Osteoblast (primary cell): ENCODE measurements around the gene PUS7L. TPM values are rescaled to one million over a fixed set of nuclear protein-coding genes. Genes with fewer than 3 reads are reported as not detected.

Experiments
- DNase-seq: peaks from one replicate; pipeline ENCODE4 v3.0.0; 2011; ENCODE audit warnings: low spot score, mixed read lengths; ENCODE audit not compliant: insufficient read length; ENCODE audit errors: missing footprints
- H2AFZ ChIP-seq: 2 replicates; pipeline ENCODE4 v1.6.0; 2011; ENCODE audit warnings: mild to moderate bottlenecking, low read length
- H3K27ac ChIP-seq: 2 replicates; pipeline ENCODE4 v1.5.1; 2011; ENCODE audit warnings: mild to moderate bottlenecking, low read depth, low read length, moderate library complexity
- H3K27me3 ChIP-seq: 2 replicates; pipeline ENCODE4 v1.6.0; 2012; ENCODE audit warnings: mild to moderate bottlenecking, control low read depth, inconsistent platforms, low read length, moderate library complexity; ENCODE audit not compliant: insufficient read depth
- H3K36me3 ChIP-seq: 2 replicates; pipeline ENCODE4 v1.5.1; 2011; ENCODE audit warnings: mild to moderate bottlenecking, low read length, control low read depth, moderate library complexity; ENCODE audit not compliant: insufficient read depth
- H3K4me1 ChIP-seq: 2 replicates; pipeline ENCODE4 v1.5.1; 2011; ENCODE audit warnings: mild to moderate bottlenecking, low read length, control low read depth, moderate library complexity; ENCODE audit not compliant: insufficient read depth
- H3K4me2 ChIP-seq: 2 replicates; pipeline ENCODE4 v1.6.0; 2011; ENCODE audit warnings: mild to moderate bottlenecking, low read length; ENCODE audit not compliant: insufficient read depth
- H3K4me3 ChIP-seq: fragments of 200-600 bp; sonication (generic); 3 replicates; pipeline ENCODE4 v1.5.1; 2012; ENCODE audit warnings: mild to moderate bottlenecking, low read length, inconsistent platforms; ENCODE audit not compliant: insufficient read depth
- H3K79me2 ChIP-seq: 2 replicates; pipeline ENCODE4 v1.6.0; 2012; ENCODE audit warnings: mild to moderate bottlenecking, low read length, control low read depth, inconsistent platforms; ENCODE audit not compliant: insufficient read depth
- H3K9me3 ChIP-seq: 2 replicates; pipeline ENCODE4 v1.5.1; 2011; ENCODE audit warnings: low read depth, low read length, control low read depth
- H4K20me1 ChIP-seq: 2 replicates; pipeline ENCODE4 v1.6.0; 2012; ENCODE audit warnings: mild to moderate bottlenecking, low read length, control low read depth; ENCODE audit not compliant: insufficient read depth
- CTCF ChIP-seq: IDR thresholded peaks from 2 replicates; pipeline ENCODE4 v1.5.1; 2011; ENCODE audit warnings: mild to moderate bottlenecking, low read depth, low read length, moderate library complexity; ENCODE audit errors: extremely low read depth
- total RNA-seq: library from RNA; depleted of rRNA; stranded (reverse); fragments of >200 nt; gene quantifications from 2 replicates; pipeline ENCODE4 v1.2.3, GENCODE V29; 2012

Gene PUS7L
- total RNA-seq, 1 donor: 20.6 TPM

GRCh38 chr12:43730283-43730682 is 28.3 kb downstream of the PUS7L start:
- Histone ChIP-seq H3K4me1 (no peaks in the 10 kb centered on the region), H2AFZ (no peak overlapping the region), H3K4me3 (no peak overlapping the region), H3K27me3 (no peaks in the 10 kb centered on the region), H3K27ac (no peak overlapping the region), H3K4me2 (no peak overlapping the region), H3K9me3 (no peaks in the 10 kb centered on the region), H3K79me2 (no peaks in the 10 kb centered on the region), H3K36me3 (peaks cover 53% of the 10 kb centered on the region), H4K20me1 (no peaks in the 10 kb centered on the region)
- no peak for DNase-seq
- no peak for TF ChIP-seq CTCF

GRCh38 chr12:43728698-43729097 is 29.9 kb downstream of the PUS7L start:
- Histone ChIP-seq H3K36me3 (peaks cover 41% of the 10 kb centered on the region), H3K4me1 (no peaks in the 10 kb centered on the region), H3K4me2 (no peak overlapping the region), H3K9me3 (no peaks in the 10 kb centered on the region), H4K20me1 (no peaks in the 10 kb centered on the region), H3K4me3 (no peak overlapping the region), H3K27me3 (no peaks in the 10 kb centered on the region), H3K27ac (no peak overlapping the region), H3K79me2 (no peaks in the 10 kb centered on the region), H2AFZ (no peak overlapping the region)
- no peak for TF ChIP-seq CTCF
- no peak for DNase-seq

- DNase-seq: no peak
- no peak overlapping the region for H3K27ac ChIP-seq
- no peak overlapping the region for H3K4me2 ChIP-seq
These were observed 30.5 kb downstream of the PUS7L start for GRCh38 chr12:43728117-43728516.

GRCh38 chr12:43723134-43723533 is 35.5 kb downstream of the PUS7L start:
- Histone ChIP-seq H3K4me3 (no peak overlapping the region), H3K27ac (no peak overlapping the region), H3K36me3 (peaks cover 11% of the 10 kb centered on the region), H3K9me3 (no peaks in the 10 kb centered on the region), H3K4me2 (no peak overlapping the region), H4K20me1 (no peaks in the 10 kb centered on the region), H3K4me1 (no peaks in the 10 kb centered on the region), H3K79me2 (no peaks in the 10 kb centered on the region), H2AFZ (no peak overlapping the region), H3K27me3 (no peaks in the 10 kb centered on the region)
- TF ChIP-seq CTCF: no peak
- peak; percentile 14 for DNase-seq

More at GRCh38 chr12:43728117-43728516, 30.5 kb downstream of the PUS7L start:
- no peak overlapping the region for H3K4me3 ChIP-seq
- H3K27me3 ChIP-seq: no peaks in the 10 kb centered on the region
- no peaks in the 10 kb centered on the region for H3K4me1 ChIP-seq
- H3K79me2 ChIP-seq: no peaks in the 10 kb centered on the region
- no peak overlapping the region for H2AFZ ChIP-seq
- peak; percentile 42 for TF ChIP-seq CTCF
- H3K9me3 ChIP-seq: no peaks in the 10 kb centered on the region
- peaks cover 36% of the 10 kb centered on the region for H3K36me3 ChIP-seq
- H4K20me1 ChIP-seq: no peaks in the 10 kb centered on the region
